HL-60 (cell line): Measurements from ENCODE around the gene LRP1-AS.

ENCODE experiments used
- DNase-seq, 2 experiments: peaks; one replicate each; pipeline ENCODE4 v3.0.0-alpha.2; 2010 to 2020; ENCODE audit warnings: low read depth in 1 of 2, low spot score in 1 of 2
- H3K27ac ChIP-seq: fragments of 250-450 bp; sonication (Bioruptor Pico); replicated peaks from 2 replicates; pipeline ENCODE4 v1.5.1; 2020; ENCODE audit warnings: mild to moderate bottlenecking, moderate library complexity
- H3K27me3 ChIP-seq: fragments of 250-450 bp; sonication (Bioruptor Pico); 2 replicates; pipeline ENCODE4 v1.5.1; 2021; ENCODE audit warnings: mild to moderate bottlenecking, moderate library complexity; ENCODE audit not compliant: insufficient read depth, poor library complexity, severe bottlenecking
- H3K4me3 ChIP-seq: replicated peaks from 2 replicates; pipeline ENCODE4 v1.5.1; 2011; ENCODE audit warnings: mild to moderate bottlenecking, control low read depth, low read length; ENCODE audit not compliant: insufficient read depth
- GABPA ChIP-seq: IDR thresholded peaks from 2 replicates; pipeline ENCODE4 v1.6.1; 2012; ENCODE audit warnings: low read depth
- POLR2AphosphoS5 ChIP-seq: IDR thresholded peaks from 2 replicates; pipeline ENCODE4 v1.6.1; 2012; ENCODE audit warnings: low read depth
- REST ChIP-seq: IDR thresholded peaks from 2 replicates; pipeline ENCODE4 v1.6.1; 2012; ENCODE audit warnings: low read depth; ENCODE audit not compliant: insufficient replicate concordance
- SPI1 ChIP-seq: IDR thresholded peaks from 2 replicates; pipeline ENCODE4 v1.6.1; 2012; ENCODE audit warnings: low read depth, mild to moderate bottlenecking, borderline replicate concordance
- TF ChIP-seq, protein P1 (sequence below): IDR thresholded peaks from one replicate; pipeline ENCODE4 v1.5.1; 2011; ENCODE audit warnings: low read length, control low read depth, inconsistent platforms; ENCODE audit not compliant: insufficient read depth

LRP1-AS gene

GRCh38 chr12:57182918-57183575 lies 35.6 kb upstream of the LRP1-AS start:
- Histone ChIP-seq H3K4me3 (no peak overlapping the region), H3K27me3 (peaks cover 8% of the 10 kb centered on the region), H3K27ac (no peak overlapping the region)
- TF ChIP-seq, protein P1, sequence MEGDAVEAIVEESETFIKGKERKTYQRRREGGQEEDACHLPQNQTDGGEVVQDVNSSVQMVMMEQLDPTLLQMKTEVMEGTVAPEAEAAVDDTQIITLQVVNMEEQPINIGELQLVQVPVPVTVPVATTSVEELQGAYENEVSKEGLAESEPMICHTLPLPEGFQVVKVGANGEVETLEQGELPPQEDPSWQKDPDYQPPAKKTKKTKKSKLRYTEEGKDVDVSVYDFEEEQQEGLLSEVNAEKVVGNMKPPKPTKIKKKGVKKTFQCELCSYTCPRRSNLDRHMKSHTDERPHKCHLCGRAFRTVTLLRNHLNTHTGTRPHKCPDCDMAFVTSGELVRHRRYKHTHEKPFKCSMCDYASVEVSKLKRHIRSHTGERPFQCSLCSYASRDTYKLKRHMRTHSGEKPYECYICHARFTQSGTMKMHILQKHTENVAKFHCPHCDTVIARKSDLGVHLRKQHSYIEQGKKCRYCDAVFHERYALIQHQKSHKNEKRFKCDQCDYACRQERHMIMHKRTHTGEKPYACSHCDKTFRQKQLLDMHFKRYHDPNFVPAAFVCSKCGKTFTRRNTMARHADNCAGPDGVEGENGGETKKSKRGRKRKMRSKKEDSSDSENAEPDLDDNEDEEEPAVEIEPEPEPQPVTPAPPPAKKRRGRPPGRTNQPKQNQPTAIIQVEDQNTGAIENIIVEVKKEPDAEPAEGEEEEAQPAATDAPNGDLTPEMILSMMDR, result peak; percentile 91
- no peak for TF ChIP-seq REST
- peak; percentile 40; the same call in 1 of the 2 replicates for TF ChIP-seq SPI1
- peak; percentile 59 to 62 for DNase-seq

GRCh38 chr12:57181561-57182155 lies 34.2 kb upstream of the LRP1-AS start:
- DNase-seq, result no peak
- H3K4me3 ChIP-seq, result no peak overlapping the region
- peaks cover 11% of the 10 kb centered on the region for H3K27me3 ChIP-seq
- TF ChIP-seq GABPA (no peak), POLR2AphosphoS5 (no peak), SPI1 (no peak), REST (no peak)
- TF ChIP-seq, protein P1, result no peak
- H3K27ac ChIP-seq, result no peak overlapping the region

GRCh38 chr12:57181072-57181471 lies 33.7 kb upstream of the LRP1-AS start:
- Histone ChIP-seq H3K27me3 (peaks cover 11% of the 10 kb centered on the region), H3K27ac (no peak overlapping the region), H3K4me3 (no peak overlapping the region)
- TF ChIP-seq, protein P1, result no peak
- no peak for TF ChIP-seq SPI1
- DNase-seq, result no peak

DNA sequence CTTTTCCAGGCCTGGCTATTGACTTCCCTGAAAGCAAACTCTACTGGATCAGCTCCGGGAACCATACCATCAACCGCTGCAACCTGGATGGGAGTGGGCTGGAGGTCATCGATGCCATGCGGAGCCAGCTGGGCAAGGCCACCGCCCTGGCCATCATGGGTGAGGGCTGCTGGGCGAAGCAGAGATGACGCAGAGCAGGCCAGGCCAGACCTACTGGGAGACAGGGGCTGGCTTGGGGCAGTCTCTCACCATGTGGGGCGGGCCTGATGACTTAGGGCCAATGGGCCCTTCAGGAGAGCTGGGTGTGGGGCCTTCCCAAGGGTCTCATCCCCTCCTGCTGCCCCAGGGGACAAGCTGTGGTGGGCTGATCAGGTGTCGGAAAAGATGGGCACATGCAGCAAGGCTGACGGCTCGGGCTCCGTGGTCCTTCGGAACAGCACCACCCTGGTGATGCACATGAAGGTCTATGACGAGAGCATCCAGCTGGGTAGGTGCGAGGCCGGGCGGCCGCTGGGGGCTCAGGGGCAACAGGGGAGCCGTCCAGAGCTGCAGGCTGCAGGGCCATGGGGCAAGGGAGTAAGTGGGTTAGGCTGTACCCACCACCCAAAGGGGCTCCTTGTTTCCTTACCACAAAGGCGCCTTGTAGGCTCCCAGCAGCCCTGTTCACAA lies 33.0 kb upstream of the LRP1-AS start:
- no peak overlapping the region for H3K27ac ChIP-seq
- TF ChIP-seq, protein P1, result no peak
- no peak for TF ChIP-seq REST
- TF ChIP-seq GABPA, result no peak
- no peak for TF ChIP-seq SPI1
- TF ChIP-seq POLR2AphosphoS5, result no peak
- peaks cover 11% of the 10 kb centered on the region for H3K27me3 ChIP-seq
- DNase-seq, result no peak
- H3K4me3 ChIP-seq, result no peak overlapping the region
